HG03565 (cell line): ENCODE results near the gene DEPDC7.
"Not testable (repeated sequence)": the region's sequence is repeated elsewhere in the genome, so short reads cannot be mapped to it uniquely, and the experiment has no call there.

Experiments used
- ATAC-seq: cut with Tn5 transposase; IDR thresholded peaks from one replicate; pipeline ENCODE4 v1.9.1; 2021; ENCODE audit warnings: mild to moderate bottlenecking, moderate library complexity; ENCODE audit not compliant: unreplicated experiment

DEPDC7 gene

GRCh38 chr11:33015621-33016551, at the start of gene DEPDC7:
Gene DEPDC7 (plus strand): TSS chr11:33015878. CDS start chr11:33015956, 78 bp downstream.
- ATAC-seq = peak; percentile 57

GRCh38 chr11:32968541-32968940, 47.1 kb upstream of the DEPDC7 start:
- ATAC-seq = no peak

- not testable (repeated sequence) for ATAC-seq
Observed at GRCh38 chr11:32972233-32972632, 43.4 kb upstream of the DEPDC7 start.

GRCh38 chr11:32972781-32973180, 42.9 kb upstream of the DEPDC7 start:
- ATAC-seq = no peak

- no peak for ATAC-seq
Observed at GRCh38 chr11:32982626-32983025, 33.1 kb upstream of the DEPDC7 start.

GRCh38 chr11:32983506-32983905, 32.2 kb upstream of the DEPDC7 start:
- no peak for ATAC-seq

GRCh38 chr11:32985600-32985999, 30.1 kb upstream of the DEPDC7 start:
- ATAC-seq = no peak

- ATAC-seq = no peak
Observed at GRCh38 chr11:32987851-32988250, 27.8 kb upstream of the DEPDC7 start.

- no peak for ATAC-seq
Observed at GRCh38 chr11:32990481-32990880, 25.2 kb upstream of the DEPDC7 start.

GRCh38 chr11:32991427-32991826, 24.3 kb upstream of the DEPDC7 start:
- no peak for ATAC-seq

GRCh38 chr11:32991898-32992297, 23.8 kb upstream of the DEPDC7 start:
- no peak for ATAC-seq

GRCh38 chr11:33000181-33000580, 15.5 kb upstream of the DEPDC7 start:
- no peak for ATAC-seq

- ATAC-seq = no peak
Observed at GRCh38 chr11:33001281-33001680, 14.4 kb upstream of the DEPDC7 start.

GRCh38 chr11:33001751-33002542, 13.7 kb upstream of the DEPDC7 start:
- no peak for ATAC-seq

GRCh38 chr11:33005175-33005574, 10.5 kb upstream of the DEPDC7 start:
- ATAC-seq = no peak

- ATAC-seq = no peak
Observed at GRCh38 chr11:33006010-33006409, 9.7 kb upstream of the DEPDC7 start.

- no peak for ATAC-seq
Observed at GRCh38 chr11:33013755-33014154, 1.9 kb upstream of the DEPDC7 start.

GRCh38 chr11:33016654-33017053, 976 bp downstream of the DEPDC7 start:
- ATAC-seq = no peak

- ATAC-seq = no peak
Observed at GRCh38 chr11:33017478-33017877, 1.8 kb downstream of the DEPDC7 start.

- no peak for ATAC-seq
Observed at GRCh38 chr11:33017965-33018364, 2.3 kb downstream of the DEPDC7 start.

- ATAC-seq = no peak
Observed at GRCh38 chr11:33018840-33019239, 3.2 kb downstream of the DEPDC7 start.

GRCh38 chr11:33021501-33021900, 5.8 kb downstream of the DEPDC7 start:
- ATAC-seq = no peak
